ENCODE measurements around the gene SH3BGRL.

DNA sequence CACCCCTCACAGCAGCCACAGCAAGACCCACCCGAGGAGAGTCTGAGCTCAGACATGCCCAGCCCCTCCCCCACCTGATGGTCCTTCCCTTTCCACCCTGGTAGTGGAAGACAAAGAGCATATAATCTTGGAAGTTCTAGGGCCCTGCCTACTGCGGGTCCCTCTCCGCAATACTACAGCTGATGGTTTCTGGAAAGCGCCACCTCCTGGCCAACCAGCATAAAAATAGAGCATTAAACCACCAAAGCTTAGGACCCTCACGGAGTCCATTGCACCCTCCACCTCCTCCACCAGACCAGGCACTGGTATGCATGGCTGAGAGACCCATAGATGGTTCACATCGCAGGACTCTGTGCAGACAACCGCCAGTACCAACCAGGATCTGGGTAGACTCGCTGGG lies 78.2 kb downstream of the SH3BGRL start:
- TF ChIP-seq POLR2A (IDR thresholded peaks at IDR 0.05; ENCODE audit: low read length) (no peak), GATA1 (IDR thresholded peaks at IDR 0.05; ENCODE audit: low read depth, low read length) (no peak)

Data from erythroblast (primary cell).